DMS 273 (cell line): Measurements from ENCODE around the gene LUC7L.
"Not testable (repeated sequence)": the region's sequence is repeated elsewhere in the genome, so short reads cannot be mapped to it uniquely, and the experiment has no call there.

ENCODE experiments used
- DNase-seq: peaks from one replicate; lab custom pipeline; 2025; ENCODE audit not compliant: unreplicated experiment; lab: John Stamatoyannopoulos, UW

The LUC7L gene

GRCh38 chr16:230949-231348 lies 1.7 kb upstream of the LUC7L start:
- no peak for DNase-seq

- not testable (repeated sequence) for DNase-seq
These were observed 1.1 kb upstream of the LUC7L start for GRCh38 chr16:230351-230750.

GRCh38 chr16:229731-230281 lies 557 bp upstream of the LUC7L start:
- no peak for DNase-seq

DNA sequence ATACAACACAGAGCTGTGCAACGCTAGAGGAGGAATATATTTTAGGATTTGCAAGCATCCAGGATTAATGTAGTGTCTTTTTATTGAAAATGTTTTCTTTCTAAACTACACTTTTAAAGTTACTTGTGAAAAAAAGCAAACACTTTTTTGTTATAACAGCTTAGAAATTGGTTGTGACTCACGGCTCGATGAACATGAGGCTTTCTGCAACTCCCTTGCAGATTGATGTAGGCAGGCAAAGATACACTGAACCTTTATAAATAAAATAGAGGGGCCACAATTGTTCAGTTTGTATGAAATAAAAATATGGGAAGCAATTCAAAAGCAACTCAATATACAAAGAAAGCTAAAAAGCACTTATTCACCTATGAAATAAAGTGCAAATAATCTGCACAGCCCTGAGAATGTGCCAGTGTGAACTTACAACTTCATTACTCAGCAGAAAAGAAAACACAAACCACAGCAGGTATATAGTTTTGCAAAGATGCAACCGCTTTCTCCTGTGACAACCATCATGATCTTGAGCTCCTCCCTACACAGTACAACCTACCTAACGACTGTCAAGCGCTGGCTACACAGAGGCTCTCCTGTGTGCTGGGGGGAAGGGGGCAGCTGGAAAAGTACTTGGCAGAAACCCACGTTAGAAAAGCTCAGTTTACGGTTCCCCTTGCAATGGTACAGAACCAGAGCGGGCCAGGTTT lies 948 bp downstream of the LUC7L start:
- peak; percentile 71 for DNase-seq

GRCh38 chr16:220021-220420 lies 9.2 kb downstream of the LUC7L start:
- no peak for DNase-seq

GRCh38 chr16:212999-213398 lies 16.2 kb downstream of the LUC7L start:
- DNase-seq, result no peak

GRCh38 chr16:211631-212180 lies 17.5 kb downstream of the LUC7L start:
- not testable (repeated sequence) for DNase-seq

GRCh38 chr16:209359-209758 lies 19.9 kb downstream of the LUC7L start:
- DNase-seq, result not testable (repeated sequence)

- not testable (repeated sequence) for DNase-seq
These were observed 25.2 kb downstream of the LUC7L start for GRCh38 chr16:204046-204445.

DNA sequence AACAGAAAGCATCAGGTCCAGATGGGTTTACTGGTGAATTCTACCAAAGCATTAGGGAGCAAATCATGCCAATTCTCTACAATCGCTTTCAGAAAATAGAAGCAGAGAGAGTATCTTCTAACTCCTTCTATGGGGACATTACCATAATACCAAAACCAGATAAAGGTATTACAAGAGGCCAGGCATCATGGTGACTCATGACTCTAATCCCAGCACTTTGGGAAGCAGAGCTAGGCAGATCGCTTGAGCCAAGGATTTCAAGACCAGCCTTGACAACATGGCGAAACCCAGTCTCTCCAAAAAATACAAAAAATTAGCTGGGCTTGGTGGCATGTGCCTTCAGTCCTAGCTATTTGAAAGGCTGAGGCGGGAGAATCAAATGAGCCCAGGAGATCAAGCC lies 26.0 kb downstream of the LUC7L start:
- DNase-seq, result no peak

DNA sequence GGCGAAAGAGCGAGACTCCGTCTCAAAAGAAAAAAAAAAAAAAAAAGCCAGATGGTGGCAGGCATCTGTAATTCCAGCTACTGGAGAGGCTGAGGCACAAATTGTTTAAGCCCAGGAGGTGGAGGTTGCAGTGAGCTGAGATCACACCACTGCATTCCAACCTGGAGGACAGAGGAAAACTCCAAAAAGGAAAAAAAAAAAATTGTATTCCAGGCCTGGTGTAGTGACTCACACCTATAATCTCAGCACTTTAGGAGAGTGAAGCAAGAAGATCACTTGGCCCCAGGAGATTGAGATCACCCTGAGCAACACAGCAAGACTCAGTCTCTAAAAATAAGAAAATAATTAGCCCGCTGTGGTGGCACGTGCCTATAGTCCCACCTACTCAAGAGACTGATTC lies 28.9 kb downstream of the LUC7L start:
- no peak for DNase-seq

DNA sequence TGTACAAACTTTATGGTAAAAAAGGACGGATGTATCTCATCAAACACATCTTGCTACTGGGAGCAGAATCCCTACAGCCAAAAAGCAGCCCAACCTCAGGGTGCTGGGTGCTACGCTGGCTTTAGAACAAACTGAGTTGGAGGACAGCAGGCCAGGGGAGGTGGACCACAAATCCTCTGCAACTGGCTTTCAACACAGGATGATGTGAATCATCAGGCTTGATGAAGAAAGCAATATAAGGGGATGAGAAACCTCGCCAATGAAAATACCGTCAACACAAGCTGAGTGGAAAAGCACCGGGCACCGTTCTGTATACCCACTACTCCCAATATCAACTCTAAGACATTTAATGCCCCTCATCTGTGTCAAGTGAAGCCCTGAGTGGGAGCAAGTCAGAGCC lies 34.7 kb downstream of the LUC7L start:
- DNase-seq, result no peak

DNA sequence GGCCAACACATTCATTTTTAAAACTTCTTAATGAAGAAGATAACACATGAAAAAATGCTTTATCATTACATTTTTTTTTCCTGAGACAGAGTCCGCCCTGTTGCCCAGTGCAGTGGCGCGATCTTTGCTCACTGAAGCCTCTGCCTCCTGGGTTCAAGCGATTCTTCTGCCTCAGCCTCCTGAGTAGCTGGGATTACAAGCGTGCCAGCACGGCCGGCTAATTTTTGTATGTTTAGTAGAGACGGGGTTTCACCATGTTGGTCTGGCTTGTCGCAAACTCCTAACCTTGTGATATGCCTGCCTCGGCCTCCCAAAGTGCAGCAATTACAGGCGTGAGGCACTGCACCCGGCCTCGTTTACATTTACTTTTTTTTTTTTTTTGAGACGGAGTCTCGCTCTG lies 35.8 kb downstream of the LUC7L start:
- no peak for DNase-seq

GRCh38 chr16:192686-193085 lies 36.6 kb downstream of the LUC7L start:
- DNase-seq, result no peak

DNA sequence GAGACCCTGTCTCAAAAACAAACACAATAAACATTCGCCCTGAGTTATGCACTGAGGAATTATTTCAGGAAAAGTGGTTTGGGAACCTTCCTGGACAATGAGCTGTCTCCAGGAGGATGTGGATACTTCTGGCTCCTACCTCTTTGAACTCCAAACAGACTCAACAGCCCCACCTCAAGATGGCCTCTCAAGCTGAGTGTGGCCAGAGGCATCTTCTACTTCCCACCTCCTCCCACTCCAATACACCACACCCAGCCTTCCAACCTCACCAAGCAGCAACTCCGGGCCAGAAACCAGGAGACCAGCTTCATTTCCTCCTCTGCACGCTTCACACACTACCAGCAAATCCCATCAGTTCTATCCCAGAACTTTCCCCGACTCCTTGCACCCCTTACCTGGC lies 37.4 kb downstream of the LUC7L start:
- DNase-seq, result no peak

GRCh38 chr16:189604-190186 lies 39.6 kb downstream of the LUC7L start:
- DNase-seq, result no peak

DNA sequence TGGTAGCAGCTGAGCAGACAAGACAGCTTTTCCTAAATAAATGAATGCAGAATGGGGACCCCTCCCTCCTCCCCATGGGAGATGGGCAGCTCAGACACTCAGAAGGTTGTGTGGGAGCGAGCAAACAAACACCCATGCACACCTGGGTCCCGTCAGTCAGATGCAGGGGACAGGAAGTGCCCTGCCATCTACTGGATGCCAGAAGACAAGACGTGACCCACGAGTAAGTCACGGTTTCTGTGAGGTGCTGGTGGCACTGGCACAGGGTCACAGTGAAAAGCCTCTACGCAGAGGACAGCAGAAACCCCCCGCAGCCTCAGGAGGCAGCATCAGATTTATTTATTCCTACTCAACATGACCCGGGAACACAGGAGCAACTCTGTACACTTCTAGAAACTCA lies 40.6 kb downstream of the LUC7L start:
- DNase-seq, result no peak

GRCh38 chr16:187330-187729 lies 41.9 kb downstream of the LUC7L start:
- DNase-seq, result no peak

DNA sequence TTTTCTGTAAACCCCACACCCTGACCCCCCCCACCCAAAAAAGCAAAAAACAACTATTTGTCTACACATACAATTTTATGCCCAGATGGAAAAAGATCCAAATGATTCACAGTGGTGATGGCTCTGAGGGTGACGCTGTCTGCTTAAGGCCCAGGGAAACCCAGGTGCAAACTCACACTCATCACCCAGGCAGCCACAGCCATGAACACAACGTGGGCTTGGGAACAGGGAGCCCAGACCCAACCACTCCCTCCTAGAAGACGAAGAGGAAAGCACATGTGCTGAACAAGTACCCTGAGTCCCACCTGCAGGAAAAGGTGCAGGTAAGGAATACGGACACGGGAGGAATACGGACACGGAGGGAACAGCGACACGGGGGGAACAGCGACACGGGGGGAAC lies 43.6 kb downstream of the LUC7L start:
- DNase-seq, result no peak

DNA sequence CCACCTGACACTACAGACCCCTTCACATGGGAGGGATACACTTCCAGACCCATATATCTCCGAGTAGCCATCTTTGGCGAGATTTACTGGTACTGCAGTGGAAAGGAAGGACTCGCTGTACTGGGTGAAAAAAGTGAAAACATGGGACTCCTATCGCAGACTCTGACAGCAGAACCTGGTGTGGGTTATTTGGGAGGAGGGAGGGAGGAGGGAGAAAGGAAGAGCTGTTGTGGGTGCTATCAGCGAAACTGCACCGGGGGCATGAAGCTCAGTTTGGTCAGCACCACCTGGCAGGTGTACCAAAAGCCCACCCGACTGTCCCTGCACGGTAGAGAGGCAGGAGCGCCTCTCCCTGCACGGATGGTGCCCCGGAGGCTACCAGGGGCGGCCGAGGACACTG lies 44.0 kb downstream of the LUC7L start:
- no peak for DNase-seq

DNA sequence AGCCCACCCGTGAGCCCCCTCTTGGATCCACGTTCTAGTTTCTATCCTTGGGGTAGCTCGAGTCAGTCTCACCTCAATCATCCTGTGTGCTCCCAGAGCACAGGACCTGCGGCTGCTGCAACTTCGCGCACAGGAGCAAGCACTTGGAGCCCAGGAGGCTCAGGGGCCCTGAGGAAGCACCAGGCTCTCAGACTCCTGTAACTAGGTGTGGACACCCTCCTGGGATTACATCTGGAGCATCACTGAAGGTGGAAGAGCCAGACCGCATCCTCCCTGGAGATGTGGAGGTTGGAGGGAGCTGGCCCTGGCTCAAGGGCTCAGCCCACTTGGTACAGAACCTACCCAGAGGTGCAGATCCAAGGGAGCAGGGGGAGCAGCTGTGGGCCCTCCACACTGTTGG lies 46.2 kb downstream of the LUC7L start:
- no peak for DNase-seq

DNA sequence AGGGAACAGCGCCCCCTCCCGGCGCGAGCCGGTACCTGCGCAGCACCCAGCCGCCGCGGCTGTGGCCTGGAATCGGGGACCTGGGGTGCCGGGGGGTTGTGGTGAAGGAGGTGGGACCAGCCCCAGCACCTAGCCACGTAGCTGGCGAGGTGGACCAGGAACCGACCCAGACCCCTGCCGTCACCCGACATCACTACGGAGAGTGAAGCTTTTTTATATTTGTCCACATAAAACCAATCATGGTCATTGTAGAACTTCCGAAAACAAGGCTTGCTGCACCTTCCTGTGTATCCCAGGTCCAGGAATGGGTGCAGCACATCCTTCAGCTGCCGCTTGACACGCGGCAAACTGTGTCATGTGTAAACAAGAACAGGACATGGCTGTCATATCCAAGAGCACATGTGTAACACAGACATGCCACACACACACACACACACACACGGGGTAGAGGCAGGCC lies 47.7 kb downstream of the LUC7L start:
- DNase-seq, result peak; percentile 62
